Stimulated activated CD4-positive, alpha-beta T cell treated with anti-CD3 and anti-CD28 coated beads, Interleukin-1b, Interleukin-23, amount 100 ng/mL, for 1 hour (primary cell): ENCODE measurements around the gene FOXA2.

ENCODE experiments used
- DNase-seq, 2 donors: peaks; one replicate each; pipeline ENCODE4 v3.0.0-alpha.2; 2020; ENCODE audit warnings: low read depth in 2 of 2

FOXA2 gene

GRCh38 chr20:22583773-22584521, 425 bp downstream of the FOXA2 start:
- DNase-seq, result no peak

GRCh38 chr20:22582964-22583772, 1.2 kb downstream of the FOXA2 start:
- DNase-seq, result no peak

- DNase-seq, result no peak
Observed at GRCh38 chr20:22582386-22582963, 1.9 kb downstream of the FOXA2 start.

GRCh38 chr20:22581437-22582385, 2.7 kb downstream of the FOXA2 start:
- DNase-seq, result no peak

GRCh38 chr20:22579711-22580697, 4.4 kb downstream of the FOXA2 start:
- no peak for DNase-seq

- DNase-seq, result no peak
Observed at GRCh38 chr20:22579119-22579427, 5.3 kb downstream of the FOXA2 start.

- no peak for DNase-seq
Observed at GRCh38 chr20:22578221-22579118, 5.9 kb downstream of the FOXA2 start.

- DNase-seq, result no peak
Observed at GRCh38 chr20:22577515-22578220, 6.7 kb downstream of the FOXA2 start.

- DNase-seq, result no peak
Observed at GRCh38 chr20:22576733-22577514, 7.4 kb downstream of the FOXA2 start.

GRCh38 chr20:22576273-22576672, 8.1 kb downstream of the FOXA2 start:
- no peak for DNase-seq

GRCh38 chr20:22575737-22576136, 8.6 kb downstream of the FOXA2 start:
- DNase-seq, result no peak

GRCh38 chr20:22575087-22575721, 9.2 kb downstream of the FOXA2 start:
- no peak for DNase-seq

- DNase-seq, result no peak
Observed at GRCh38 chr20:22574545-22575086, 9.8 kb downstream of the FOXA2 start.

GRCh38 chr20:22572491-22572890, 11.9 kb downstream of the FOXA2 start:
- DNase-seq, result no peak

GRCh38 chr20:22572023-22572422, 12.3 kb downstream of the FOXA2 start:
- no peak for DNase-seq

- DNase-seq, result no peak
Observed at GRCh38 chr20:22569353-22569752, 15.0 kb downstream of the FOXA2 start.

GRCh38 chr20:22568872-22569344, 15.5 kb downstream of the FOXA2 start:
- no peak for DNase-seq
